AG04449 (cell line): ENCODE measurements around the gene SHE.
A peak's percentile ranks its signal among the peaks of the same experiment; 100 is the strongest.

Experiments used
- CTCF ChIA-PET: fragments of 350-600 bp; formaldehyde crosslinking; extraction: SDS; loops from one replicate; lab custom pipeline; 2021; ENCODE audit warnings: antibody characterized with exemption; lab: Yijun Ruan, JAX
- POLR2A ChIA-PET: fragments of 400-600, 350-600 bp; formaldehyde crosslinking; extraction: SDS; loops from one replicate; lab custom pipeline; 2020; ENCODE audit warnings: antibody characterized with exemption, inconsistent platforms; lab: Yijun Ruan, JAX
- DNase-seq: peaks from one replicate; pipeline ENCODE4 v3.0.0-alpha.2; 2010; ENCODE audit warnings: low read depth, low spot score
- H3K4me3 ChIP-seq: 2 replicates; pipeline ENCODE4 v1.5.1; 2011; ENCODE audit warnings: low read depth, mild to moderate bottlenecking, control low read depth, low read length
- TF ChIP-seq, protein P1 (sequence below): IDR thresholded peaks from one replicate; pipeline ENCODE4 v1.5.1; 2011; ENCODE audit warnings: mild to moderate bottlenecking, moderate library complexity, low read length, control low read depth, inconsistent platforms; ENCODE audit not compliant: insufficient read depth; ENCODE audit errors: missing control alignments

SHE gene

DNA sequence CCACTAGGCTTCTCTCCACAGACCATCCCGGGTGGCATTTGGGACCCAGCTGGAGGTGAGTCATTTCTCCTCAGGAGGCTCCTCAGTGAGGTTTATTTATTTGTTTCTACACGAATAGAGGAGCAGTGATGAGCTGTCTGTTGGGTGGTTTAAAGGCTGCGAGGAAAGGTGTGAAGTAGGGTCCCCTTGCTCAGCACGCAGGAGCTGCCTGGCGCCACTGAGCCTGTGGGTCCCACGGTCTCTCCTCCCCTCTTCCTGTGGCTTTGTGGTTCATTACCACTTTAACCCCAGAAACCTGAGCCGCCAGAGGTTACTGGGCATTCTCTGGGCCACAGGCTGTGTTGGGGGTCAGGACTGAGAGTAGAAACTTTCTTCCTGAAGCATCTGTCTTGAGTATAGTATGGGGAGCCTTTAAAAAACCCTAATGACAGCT is 57.2 kb downstream of the SHE start:
- POLR2A ChIA-PET = interaction anchor here (1.0 kb wide), 1 partner anchor 19 kb away, joined by 3 read pairs; no protein-coding TSS in a partner anchor

GRCh38 chr1:154443274-154444013 is 58.8 kb downstream of the SHE start:
- H3K4me3 ChIP-seq = no peak overlapping the region
- CTCF ChIA-PET = interaction anchor here (0.8 to 2.2 kb wide), 7 partner anchors 11 to 117 kb away, joined by 3 to 8 read pairs (median 3); no protein-coding TSS in a partner anchor
- TF ChIP-seq, protein P1, sequence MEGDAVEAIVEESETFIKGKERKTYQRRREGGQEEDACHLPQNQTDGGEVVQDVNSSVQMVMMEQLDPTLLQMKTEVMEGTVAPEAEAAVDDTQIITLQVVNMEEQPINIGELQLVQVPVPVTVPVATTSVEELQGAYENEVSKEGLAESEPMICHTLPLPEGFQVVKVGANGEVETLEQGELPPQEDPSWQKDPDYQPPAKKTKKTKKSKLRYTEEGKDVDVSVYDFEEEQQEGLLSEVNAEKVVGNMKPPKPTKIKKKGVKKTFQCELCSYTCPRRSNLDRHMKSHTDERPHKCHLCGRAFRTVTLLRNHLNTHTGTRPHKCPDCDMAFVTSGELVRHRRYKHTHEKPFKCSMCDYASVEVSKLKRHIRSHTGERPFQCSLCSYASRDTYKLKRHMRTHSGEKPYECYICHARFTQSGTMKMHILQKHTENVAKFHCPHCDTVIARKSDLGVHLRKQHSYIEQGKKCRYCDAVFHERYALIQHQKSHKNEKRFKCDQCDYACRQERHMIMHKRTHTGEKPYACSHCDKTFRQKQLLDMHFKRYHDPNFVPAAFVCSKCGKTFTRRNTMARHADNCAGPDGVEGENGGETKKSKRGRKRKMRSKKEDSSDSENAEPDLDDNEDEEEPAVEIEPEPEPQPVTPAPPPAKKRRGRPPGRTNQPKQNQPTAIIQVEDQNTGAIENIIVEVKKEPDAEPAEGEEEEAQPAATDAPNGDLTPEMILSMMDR = no peak
- POLR2A ChIA-PET = interaction anchor here (0.7 kb wide), 1 partner anchor 547 kb away, joined by 3 read pairs; no protein-coding TSS in a partner anchor
- no peak for DNase-seq

More for the DNA sequence above, 57.2 kb downstream of the SHE start:
- H3K4me3 ChIP-seq = no peak overlapping the region
- TF ChIP-seq, protein P1 = no peak
- CTCF ChIA-PET = interaction anchor here (1.1 to 1.6 kb wide), 3 partner anchors 14 to 39 kb away, joined by 3 to 6 read pairs (median 3); partner anchors contain the start of gene IL6R
- no peak for DNase-seq

- DNase-seq = no peak
- CTCF ChIA-PET = interaction anchor here (0.6 to 2.2 kb wide), 10 partner anchors 10 to 821 kb away, joined by 3 to 8 read pairs (median 4); no protein-coding TSS in a partner anchor
- POLR2A ChIA-PET = interaction anchor here (0.7 kb wide), 1 partner anchor 548 kb away, joined by 3 read pairs; no protein-coding TSS in a partner anchor
- TF ChIP-seq, protein P1 = peak; percentile 24
- no peak overlapping the region for H3K4me3 ChIP-seq
Measured at GRCh38 chr1:154442006-154442740, 60.0 kb downstream of the SHE start.

GRCh38 chr1:154441241-154441888 is 60.8 kb downstream of the SHE start:
- no peak overlapping the region for H3K4me3 ChIP-seq
- DNase-seq = no peak
- CTCF ChIA-PET = interaction anchor here (0.7 to 2.2 kb wide), 4 partner anchors 9 to 106 kb away, joined by 3 to 8 read pairs (median 6); no protein-coding TSS in a partner anchor
- POLR2A ChIA-PET = no interaction called here
- TF ChIP-seq, protein P1 = no peak

- no peak overlapping the region for H3K4me3 ChIP-seq
- POLR2A ChIA-PET = no interaction called here
- TF ChIP-seq, protein P1 = no peak
- DNase-seq = no peak
- CTCF ChIA-PET = interaction anchor here (0.7 kb wide), 1 partner anchor 13 kb away, joined by 3 read pairs; no protein-coding TSS in a partner anchor
Measured at GRCh38 chr1:154440036-154440804, 62.0 kb downstream of the SHE start.
